Kasumi-1 (cell line): ENCODE measurements around the gene ARHGAP44.

Experiments
- DNase-seq, 2 experiments: peaks; one replicate each; lab custom pipeline; 2025; lab: John Stamatoyannopoulos, UW

ARHGAP44 gene, protein sequence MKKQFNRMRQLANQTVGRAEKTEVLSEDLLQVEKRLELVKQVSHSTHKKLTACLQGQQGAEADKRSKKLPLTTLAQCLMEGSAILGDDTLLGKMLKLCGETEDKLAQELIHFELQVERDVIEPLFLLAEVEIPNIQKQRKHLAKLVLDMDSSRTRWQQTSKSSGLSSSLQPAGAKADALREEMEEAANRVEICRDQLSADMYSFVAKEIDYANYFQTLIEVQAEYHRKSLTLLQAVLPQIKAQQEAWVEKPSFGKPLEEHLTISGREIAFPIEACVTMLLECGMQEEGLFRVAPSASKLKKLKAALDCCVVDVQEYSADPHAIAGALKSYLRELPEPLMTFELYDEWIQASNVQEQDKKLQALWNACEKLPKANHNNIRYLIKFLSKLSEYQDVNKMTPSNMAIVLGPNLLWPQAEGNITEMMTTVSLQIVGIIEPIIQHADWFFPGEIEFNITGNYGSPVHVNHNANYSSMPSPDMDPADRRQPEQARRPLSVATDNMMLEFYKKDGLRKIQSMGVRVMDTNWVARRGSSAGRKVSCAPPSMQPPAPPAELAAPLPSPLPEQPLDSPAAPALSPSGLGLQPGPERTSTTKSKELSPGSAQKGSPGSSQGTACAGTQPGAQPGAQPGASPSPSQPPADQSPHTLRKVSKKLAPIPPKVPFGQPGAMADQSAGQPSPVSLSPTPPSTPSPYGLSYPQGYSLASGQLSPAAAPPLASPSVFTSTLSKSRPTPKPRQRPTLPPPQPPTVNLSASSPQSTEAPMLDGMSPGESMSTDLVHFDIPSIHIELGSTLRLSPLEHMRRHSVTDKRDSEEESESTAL

DNA sequence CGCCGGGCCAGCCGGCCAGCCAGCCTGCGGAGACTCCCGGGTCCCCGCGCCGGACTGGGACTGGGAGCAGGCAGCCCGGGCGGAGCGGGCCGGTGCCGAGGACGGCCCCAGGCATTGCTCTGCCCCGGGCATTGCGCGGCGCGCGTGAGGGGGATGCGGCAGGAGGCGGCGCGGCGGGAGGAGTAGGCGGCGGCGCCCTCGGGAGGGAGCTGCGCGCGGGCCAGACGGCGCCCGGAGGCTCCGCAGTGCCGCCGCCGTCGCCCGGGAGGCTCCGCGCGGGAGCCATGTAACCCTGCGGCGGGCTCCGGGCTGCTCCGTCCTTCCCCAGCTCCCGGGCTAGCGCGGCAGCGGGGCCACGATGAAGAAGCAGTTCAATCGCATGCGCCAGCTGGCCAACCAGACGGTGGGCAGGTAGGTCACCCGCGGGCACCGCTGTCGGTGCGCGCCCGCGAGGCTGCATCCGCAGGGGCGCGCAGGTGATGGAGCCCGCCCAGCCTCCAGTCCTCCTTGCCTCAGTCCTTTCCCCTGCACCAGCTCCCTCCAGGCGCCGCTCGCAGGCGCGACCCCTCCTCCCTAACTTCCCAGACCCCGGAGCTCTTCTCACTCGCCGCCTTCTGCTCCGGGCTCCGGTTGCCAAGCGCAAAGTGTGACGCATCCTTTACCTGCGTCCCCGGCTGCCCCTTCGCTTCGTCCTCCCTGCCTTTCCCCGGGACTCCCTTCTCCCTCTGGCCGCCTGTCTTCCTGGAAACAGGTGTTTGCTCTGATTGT lies at the start of gene ARHGAP44:
ARHGAP44 (plus strand) TSS at position 18 of the 768 bp plus-strand sequence; CDS start at position 359, 341 bp downstream.
- DNase-seq = no peak

DNA sequence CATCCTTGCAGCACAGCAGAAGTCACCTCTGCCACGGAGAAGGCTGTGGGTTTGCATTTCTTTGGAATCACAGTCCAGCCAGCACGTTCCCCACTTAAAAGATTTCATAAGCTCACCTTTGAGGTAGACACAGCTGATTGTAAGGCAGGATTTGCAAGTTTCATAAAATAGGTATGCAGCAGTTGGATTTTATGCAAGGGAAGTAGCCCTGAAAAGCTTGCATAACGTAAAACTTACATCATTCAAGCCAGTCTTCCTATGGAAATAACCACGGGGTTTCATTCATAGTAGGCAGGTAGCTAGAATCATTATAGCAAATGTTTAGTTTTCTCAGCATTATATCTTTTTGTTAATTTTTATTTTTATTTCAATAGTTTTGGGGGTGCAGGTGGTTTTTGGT lies 49.8 kb upstream of the ARHGAP44 start:
- DNase-seq = no peak

DNA sequence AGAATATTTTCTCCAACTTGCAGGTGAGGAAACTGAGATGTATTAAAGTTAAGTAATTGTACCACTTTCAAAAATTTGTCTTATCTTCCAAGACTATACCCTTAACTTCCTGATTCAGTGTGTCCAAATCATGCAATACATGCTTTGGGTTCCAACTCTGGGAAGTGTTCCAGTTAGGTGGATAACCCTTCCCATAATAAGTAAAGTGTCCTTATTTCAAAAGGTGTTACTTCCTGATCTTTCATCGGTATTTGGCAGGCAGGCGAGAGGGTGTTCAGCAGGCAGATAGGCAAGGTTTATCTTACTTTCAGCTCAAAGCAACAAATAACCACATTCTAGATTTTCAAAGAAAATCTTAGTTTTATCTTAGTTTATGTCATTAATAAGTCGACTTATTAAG lies 46.3 kb upstream of the ARHGAP44 start:
- DNase-seq = no peak

DNA sequence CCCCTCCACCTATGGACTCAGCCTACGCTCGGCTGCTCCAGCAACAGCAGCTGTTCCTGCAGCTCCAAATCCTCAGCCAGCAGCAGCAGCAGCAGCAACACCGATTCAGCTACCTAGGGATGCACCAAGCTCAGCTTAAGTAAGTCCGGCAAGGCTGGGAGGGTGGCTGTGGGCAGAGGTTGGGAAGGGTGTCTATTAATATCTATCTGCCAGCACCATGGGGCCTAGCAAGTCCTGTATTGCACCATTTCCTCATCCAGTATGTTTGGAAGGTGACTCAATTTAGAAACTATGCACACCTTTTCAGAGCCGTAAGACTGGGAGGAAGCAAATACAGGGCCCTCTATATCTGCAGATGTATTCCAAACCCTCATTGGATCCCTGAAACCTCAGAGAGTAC lies 45.0 kb upstream of the ARHGAP44 start:
- DNase-seq = no peak

DNA sequence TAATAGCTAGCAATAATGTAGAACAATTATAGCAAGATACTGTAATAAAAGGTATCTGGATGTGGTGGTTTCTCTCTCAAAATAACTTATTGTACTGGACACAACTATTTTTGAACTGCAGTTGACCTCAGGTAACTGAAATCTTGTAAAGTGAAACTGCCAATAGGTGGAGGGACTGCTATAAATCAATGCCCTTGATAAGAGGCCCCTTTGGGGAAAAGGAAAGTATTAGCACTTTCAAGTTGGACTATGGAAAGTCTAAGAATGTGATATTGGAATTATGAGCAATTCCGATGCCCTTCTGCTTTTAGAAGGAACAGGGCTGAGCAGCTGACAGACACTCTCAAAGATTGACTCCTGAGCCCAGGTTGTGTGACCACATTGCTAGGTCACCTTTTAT lies 44.5 kb upstream of the ARHGAP44 start:
- no peak for DNase-seq

DNA sequence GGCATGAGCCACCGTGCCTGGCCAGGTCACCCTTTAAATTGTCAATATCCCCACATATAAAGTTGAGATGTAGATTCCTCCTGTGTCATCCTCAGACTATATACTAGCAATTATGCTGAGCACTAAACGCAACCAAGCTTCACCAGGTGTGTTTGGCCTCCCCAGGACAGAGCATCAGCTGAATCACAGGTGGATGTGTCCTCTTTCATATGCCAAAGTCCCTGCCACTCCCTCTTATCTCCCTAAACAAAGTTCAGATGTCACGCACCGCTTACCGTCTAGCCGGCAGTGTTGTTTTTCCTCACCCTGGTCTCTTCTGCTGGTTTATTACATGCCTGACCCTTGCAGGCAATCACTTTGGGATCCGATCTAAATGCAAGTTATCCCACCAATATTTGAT lies 43.8 kb upstream of the ARHGAP44 start:
- DNase-seq = no peak

DNA sequence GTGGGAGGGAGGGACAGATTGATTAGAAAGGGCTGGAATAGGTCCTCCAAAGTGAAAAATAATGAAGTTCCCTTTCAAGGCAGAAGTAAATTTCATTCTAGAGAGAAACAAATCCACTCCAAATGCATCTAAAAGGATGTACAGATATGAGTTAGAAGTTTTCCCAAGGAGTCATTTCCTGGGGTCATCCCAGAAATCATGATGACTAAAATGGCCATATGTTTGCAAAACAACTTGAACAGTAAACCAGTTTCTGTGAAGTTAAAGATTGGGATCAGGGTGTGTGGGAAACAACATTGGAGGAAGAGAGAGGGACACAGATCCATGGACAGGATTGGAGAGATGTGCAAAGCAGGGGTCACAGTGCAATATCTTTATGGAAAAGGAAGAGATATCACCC lies 32.5 kb upstream of the ARHGAP44 start:
- DNase-seq = no peak

DNA sequence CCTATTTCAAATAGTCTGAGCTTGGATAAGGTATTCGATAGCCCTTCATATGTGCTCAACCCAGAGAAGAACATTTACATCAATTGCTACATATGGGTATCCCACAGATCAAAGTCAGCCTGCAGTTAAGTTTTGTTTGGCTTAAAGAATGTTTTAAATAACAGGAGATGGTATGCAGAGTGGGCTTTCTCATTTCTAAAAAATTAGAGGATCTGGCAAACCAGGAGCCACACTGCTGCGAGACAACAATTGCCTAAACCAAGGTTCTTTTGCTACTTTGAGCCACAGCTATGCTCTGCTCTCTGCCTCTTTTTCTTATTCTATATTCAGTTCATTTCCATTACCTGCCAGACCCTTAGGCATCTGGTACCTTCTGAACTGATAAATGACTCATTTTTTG lies 30.2 kb upstream of the ARHGAP44 start:
- no peak for DNase-seq

DNA sequence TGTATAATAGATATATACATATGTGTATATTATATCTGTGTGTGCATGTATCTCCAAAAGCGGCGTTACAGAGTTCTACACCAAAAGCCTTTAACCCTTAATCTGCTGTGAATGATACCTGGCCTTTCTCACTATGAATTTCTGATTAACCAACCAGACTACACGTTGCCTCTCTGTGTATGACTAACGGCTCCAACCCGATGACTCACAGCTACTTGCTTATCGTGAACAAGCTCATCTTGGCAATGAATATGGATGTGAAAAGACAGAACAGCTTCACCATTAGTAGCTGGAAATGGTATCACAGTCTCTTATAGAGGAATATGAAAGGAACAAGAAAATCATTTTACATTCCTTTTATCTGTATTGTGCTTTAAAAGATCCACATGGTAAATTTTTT lies 23.8 kb upstream of the ARHGAP44 start:
- no peak for DNase-seq

DNA sequence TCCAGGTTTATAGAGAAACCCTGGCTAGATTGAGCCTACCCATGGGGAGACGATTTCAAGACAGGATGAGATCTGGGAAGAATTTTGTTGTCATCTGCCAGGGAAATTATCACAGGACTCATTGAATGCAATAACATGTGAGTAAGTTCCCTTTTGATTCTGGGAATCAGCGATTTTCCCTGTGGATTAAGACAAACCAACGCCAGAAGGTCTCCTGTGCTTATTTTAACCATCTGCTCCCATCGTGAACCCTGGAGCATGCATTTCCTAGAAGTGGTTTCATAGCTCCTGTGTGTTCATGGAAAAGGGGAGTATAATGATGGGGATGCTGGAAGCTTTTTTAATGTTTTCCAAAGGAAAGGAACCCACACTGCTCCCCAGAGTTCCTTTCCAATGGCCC lies 21.0 kb upstream of the ARHGAP44 start:
- DNase-seq = no peak

DNA sequence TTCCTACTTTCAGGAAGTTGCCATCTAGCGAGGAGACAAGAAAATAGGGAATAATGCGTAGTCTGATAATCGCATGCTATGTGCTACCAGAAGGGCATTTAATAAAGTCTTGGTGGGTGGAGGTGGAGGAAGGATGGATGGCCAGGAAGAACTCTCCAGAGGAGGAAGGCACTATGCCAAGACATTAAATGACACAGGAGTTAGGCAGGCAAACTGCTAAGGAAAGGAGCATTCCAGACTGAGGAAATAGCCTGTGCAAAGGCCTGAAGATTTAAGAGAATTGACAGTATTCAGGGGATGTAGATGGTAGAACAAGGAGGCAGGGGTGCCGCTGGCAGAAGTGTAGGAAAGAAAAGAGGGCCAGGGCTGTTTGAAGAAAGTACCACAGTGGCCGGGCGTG lies 19.3 kb upstream of the ARHGAP44 start:
- no peak for DNase-seq

DNA sequence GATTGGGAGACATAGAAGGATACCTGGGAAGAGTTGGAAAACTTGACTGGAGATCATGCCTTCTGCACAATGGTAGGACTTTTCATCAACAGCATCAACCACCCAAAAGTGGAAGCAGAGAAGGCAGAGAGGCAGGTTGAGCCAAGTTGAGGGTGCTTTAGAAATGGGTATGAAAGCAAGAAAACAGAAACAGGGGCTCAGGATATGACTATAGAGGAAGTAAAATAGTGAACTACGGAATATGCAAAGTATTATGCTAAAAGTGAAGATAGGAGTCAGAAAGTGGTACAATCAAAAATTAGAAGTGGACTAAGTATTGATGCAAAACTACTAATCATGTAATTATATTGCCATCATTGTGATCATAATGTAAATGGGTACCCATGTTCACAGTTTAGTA lies 16.1 kb upstream of the ARHGAP44 start:
- no peak for DNase-seq

DNA sequence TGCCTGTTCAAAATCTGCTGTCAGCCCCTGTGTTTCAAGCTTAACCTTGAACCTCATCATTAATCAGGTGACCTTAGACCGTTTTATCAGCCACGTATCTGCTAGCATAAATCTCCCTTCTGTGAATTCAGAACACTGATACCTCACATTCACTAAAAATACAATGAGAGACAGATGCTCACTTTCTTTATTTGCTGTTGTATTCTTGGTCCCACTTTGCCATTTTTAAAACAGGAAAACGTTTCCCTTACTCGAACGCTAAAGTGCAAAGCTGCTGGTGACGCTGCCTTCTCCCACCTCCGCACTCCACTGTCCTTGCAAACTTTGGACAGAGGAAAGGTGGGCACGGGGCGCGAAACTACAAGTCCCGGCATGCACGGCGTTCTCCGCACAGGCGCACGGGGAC lies 220 bp upstream of the ARHGAP44 start:
- DNase-seq = peak; percentile 0 to 3

DNA sequence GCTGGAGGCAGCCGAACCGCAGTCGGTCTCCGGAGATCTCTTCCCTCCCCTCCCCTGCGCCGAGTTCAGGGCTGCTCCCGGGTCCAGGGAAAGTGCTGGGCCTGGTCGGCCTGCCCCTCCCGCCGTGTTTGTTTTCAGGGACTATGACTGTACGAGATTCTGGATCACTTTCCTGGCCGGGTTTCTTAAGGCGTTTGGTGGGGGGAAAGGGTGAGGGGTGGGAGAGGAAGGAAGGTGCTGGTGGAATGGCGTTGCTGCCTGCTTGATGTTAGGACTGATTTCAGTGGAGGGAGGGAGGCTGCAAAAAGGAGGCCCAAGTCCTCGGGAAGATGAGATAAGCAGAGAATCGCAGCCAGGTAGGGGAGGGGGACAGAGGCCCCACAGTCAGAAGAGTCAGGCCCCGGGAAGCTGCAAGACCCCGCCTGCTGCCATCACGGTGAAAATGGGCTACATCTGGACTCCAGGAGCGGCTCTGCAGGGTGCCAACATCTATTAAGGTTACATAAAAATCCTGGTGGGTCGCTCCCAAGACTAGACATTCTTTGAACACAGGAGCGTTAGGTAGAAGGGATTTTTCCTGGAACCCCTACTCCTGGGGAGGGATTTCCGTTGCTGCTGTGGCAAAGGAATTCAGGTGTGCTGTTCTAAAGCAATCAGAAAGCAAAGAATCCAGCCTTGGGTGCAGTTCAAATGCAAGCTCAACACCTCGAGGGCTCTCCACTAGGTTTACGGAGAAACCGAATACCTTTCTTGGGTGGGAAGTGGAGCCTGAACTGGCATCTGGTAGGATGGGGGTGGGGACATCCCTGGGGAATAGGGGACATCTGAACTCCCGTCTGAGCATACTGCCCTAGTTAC lies 1.2 kb downstream of the ARHGAP44 start:
- no peak for DNase-seq

DNA sequence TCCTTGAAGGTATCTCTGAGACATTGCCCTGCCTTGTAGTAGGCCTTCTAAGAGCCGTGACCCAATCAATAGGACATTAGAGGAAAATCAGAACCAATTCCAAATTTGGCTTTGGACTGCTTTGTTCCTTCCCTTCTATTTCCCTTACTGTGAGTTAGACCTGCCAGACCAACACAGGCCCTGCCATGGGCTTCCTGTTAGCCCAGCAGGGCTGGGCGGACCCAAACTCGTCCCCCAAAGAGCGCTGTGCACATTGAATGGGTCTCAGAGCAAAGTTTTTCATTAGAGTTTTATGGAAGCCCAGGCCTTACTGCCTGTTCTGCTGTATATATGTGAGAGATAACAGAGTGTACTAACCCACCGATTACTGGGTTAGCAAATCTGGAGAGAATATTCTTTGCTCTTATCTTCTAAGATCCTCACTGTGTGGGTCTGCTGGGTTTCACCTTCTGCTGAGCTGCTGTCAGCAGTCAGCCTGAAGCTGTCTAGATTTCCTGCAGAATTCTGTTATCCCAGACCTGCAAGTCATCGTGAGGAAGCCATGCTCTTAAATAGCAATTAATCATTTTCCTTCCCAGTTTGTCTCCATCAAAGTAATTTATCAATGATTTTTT lies 5.7 kb downstream of the ARHGAP44 start:
- no peak for DNase-seq

DNA sequence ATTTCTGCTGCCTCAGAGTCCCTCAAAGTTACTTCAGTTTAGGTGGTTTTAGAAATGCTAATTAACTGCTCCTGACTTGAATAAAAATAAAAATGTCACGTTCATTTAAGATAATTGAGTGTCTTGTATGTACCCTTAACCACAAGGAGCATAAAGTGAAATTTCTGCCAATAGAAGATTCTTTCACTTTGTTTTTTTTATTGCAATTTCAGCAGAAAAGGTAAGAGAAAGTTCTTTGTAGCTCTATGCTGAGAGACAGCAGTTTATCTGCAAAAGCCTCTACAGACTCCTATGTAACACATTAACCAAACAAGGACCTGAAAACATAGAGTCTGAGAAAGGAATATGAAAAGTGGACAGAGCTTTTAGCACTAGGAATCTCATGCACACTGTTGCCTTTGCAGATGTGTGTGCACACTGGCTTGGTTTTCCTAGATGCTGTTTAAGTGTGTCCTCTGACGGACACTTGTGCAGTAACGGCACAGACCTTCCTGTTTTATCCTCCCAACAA lies 11.6 kb downstream of the ARHGAP44 start:
- no peak for DNase-seq

DNA sequence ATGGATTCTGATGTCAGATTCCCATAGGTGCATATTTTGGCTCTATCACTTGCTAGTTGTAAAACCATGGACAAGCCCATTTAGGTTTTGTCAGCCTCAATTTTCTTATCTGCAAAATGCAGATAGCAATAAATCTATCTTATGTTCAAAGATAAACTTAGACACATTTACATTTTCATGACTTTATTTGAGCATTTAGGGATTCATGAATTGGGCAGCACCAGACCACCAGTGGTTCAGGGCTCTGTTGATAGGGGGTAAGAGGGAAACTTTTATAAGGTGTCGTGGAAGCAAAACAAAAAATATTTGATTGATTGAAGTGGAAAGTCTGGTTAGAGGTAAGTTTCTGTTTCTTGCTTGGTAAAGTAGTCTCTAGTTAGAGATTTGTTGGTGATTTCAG lies 17.3 kb downstream of the ARHGAP44 start:
- DNase-seq = no peak

DNA sequence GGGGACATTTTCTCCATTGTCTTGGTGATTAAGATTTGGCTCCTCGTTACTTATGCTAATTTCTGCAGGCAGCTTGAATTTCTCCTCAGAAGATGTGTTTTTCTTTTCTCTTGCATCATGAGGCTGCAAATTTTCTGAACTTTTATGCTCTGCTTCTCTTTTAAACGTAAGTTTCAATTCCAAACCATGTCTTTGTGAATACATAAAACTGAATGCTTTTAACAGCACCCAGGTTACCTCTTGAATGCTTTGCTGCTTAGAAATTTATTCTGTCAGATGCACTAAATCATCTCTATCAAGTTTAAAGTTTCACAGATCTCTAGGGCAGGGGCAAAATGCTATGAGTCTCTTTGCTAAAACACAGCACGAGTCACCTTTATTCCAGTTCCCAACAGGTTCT lies 19.4 kb downstream of the ARHGAP44 start:
- no peak for DNase-seq

DNA sequence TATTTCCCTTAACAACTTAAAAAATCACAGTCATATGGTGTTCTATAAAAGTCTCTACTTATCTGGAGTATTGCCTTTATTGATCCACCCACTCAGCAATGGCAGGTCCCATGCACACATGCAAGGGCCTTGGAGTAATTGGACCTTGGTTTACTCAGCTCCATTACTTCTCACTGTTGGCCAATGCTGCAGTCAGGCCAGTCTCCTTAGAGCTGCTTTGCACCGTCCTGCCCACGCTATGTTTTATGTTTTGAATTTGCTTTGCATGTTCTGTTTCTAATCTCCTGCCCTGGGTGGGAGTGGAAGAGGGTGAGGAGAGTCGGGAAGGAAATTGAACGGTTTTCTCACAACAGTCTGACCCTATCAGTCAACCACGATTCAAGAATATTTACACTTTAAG lies 23.6 kb downstream of the ARHGAP44 start:
- DNase-seq = no peak

DNA sequence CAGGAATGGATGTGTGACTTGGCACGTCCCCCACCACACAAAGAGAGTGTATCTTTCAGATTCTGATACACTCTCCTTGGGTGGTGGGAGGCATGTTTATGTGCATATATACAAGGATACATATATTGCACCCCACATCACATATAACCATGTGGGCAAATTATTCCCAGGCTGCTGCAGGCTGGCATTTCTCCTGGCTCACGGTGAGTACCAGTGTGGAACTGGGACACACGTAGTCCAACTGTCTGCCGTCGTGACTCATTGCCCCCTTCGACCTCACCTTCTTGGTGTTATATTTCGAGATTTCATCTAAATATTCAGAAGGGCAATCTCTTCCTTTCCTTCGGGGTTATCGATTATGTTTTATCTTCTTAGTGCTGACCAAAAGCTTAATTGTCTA lies 24.4 kb downstream of the ARHGAP44 start:
- DNase-seq = no peak

DNA sequence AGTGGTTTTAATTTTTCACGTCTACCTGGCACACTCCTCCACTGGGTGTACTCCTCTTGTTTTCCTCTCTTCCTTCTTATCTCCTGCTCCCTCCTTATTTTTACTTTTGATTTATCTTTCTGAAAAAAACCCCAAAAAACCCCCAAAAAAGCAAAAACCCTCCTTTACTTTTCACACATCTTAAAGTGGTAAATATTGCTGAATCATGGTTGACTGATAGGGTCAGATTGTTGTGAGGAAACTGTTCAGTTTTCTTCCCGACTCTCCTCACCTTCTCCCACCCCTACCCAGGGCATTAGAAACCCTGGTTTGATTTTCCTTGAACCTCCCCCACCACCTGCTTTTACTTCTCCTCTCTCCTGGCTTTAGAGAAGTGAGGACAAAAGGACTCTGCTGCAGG lies 25.4 kb downstream of the ARHGAP44 start:
- no peak for DNase-seq
